Endothelial cell of umbilical vein (primary cell): ENCODE data around the gene RUNX2. TPM values are rescaled to one million over a fixed set of nuclear protein-coding genes. Genes with fewer than 3 reads are reported as not detected.

ENCODE experiments used
- BruUV-seq: library from RNA; stranded (reverse); fragments of 400-500 nt; replicated peaks from 2 replicates; lab custom pipeline; 2021; lab: Mats Ljungman, UMichigan
- CTCF ChIA-PET: fragments of 300-600, 350-600 bp; sonication (Branson Sonifier 250); formaldehyde crosslinking; loops from one replicate; lab custom pipeline; 2021; ENCODE audit warnings: antibody characterized with exemption, inconsistent platforms; lab: Charles Lee
- POLR2A ChIA-PET: fragments of 300-600, 350-600 bp; sonication (Branson Sonifier 250); formaldehyde crosslinking; loops from one replicate; lab custom pipeline; 2021; ENCODE audit warnings: antibody characterized with exemption, inconsistent platforms; lab: Charles Lee
- DNase-seq: peaks from one replicate; pipeline ENCODE4 v3.0.0-alpha.2; 2011; ENCODE audit warnings: low read depth, low spot score
- FAIRE-seq: peaks from 2 replicates; lab custom pipeline; 2011; peaks lifted over from hg19 to GRCh38; lab: Jason Lieb, UNC
- H2AFZ ChIP-seq: 2 replicates; pipeline ENCODE4 v1.6.0; 2012; ENCODE audit warnings: low read depth, low read length, control low read depth, inconsistent platforms
- H3K27ac ChIP-seq: 2 replicates; pipeline ENCODE4 v1.5.1; 2011; ENCODE audit warnings: low read depth, mild to moderate bottlenecking, control low read depth, low read length, moderate library complexity; ENCODE audit not compliant: insufficient read depth
- H3K27me3 ChIP-seq, 2 experiments: 2 replicates each; pipeline versions ENCODE4 v1.6.0 to v1.6.1; 2011; ENCODE audit warnings: low read length in 2 of 2, mixed read lengths in 1 of 2; ENCODE audit not compliant: control insufficient read depth in 2 of 2, insufficient read depth in 2 of 2
- H3K36me3 ChIP-seq, 2 experiments: 2 replicates in 1 of 2; 3 replicates in 1 of 2; pipeline ENCODE4 v1.5.1; 2011; ENCODE audit warnings: low read length in 2 of 2, mild to moderate bottlenecking in 1 of 2, moderate library complexity in 1 of 2; ENCODE audit not compliant: control insufficient read depth in 2 of 2, insufficient read depth in 2 of 2; ENCODE audit errors: extremely low read depth in 1 of 2
- H3K4me1 ChIP-seq: 3 replicates; pipeline ENCODE4 v1.5.1; 2011; ENCODE audit warnings: mild to moderate bottlenecking, low read length; ENCODE audit not compliant: control insufficient read depth, insufficient read depth; ENCODE audit errors: extremely low read depth
- H3K4me2 ChIP-seq: 2 replicates; pipeline ENCODE4 v1.6.1; 2011; ENCODE audit warnings: low read length, control low read depth, mixed read lengths; ENCODE audit not compliant: insufficient read depth
- H3K4me3 ChIP-seq, 3 experiments: fragments of 200-600 bp in 1 of 3; sonication (generic), shearing (Covaris generic) in 1 of 3; replicated peaks in 1 of 3; 2 replicates each; pipeline ENCODE4 v1.5.1; 2011 to 2016; ENCODE audit warnings: control low read depth in 3 of 3, low read length in 3 of 3, mild to moderate bottlenecking in 2 of 3, inconsistent platforms in 1 of 3, low read depth in 1 of 3, moderate library complexity in 1 of 3; ENCODE audit not compliant: insufficient read depth in 1 of 3
- H3K79me2 ChIP-seq: 2 replicates; pipeline ENCODE4 v1.6.0; 2012; ENCODE audit warnings: low read length, inconsistent platforms; ENCODE audit not compliant: control insufficient read depth, insufficient read depth
- H3K9ac ChIP-seq: replicated peaks from 2 replicates; pipeline ENCODE3; 2011; ENCODE audit warnings: low read length, control low read depth; ENCODE audit not compliant: insufficient read depth; ENCODE audit errors: extremely low read depth
- H3K9me1 ChIP-seq: replicated peaks from 3 replicates; pipeline ENCODE4 v1.6.0; 2011; ENCODE audit warnings: mild to moderate bottlenecking, low read length; ENCODE audit not compliant: control insufficient read depth, insufficient read depth; ENCODE audit errors: extremely low read depth
- H3K9me3 ChIP-seq: replicated peaks from 2 replicates; pipeline ENCODE4 v1.5.1; 2012; ENCODE audit warnings: low read length, inconsistent platforms; ENCODE audit not compliant: control insufficient read depth, insufficient read depth
- H4K20me1 ChIP-seq: replicated peaks from 2 replicates; pipeline ENCODE3; 2011; ENCODE audit warnings: mild to moderate bottlenecking, low read length; ENCODE audit not compliant: control insufficient read depth, insufficient read depth; ENCODE audit errors: extremely low read depth
- CTCF ChIP-seq, 2 donors: IDR thresholded peaks; 1 replicate in 1 of 2; 2 replicates in 1 of 2; pipeline ENCODE4 v1.5.1; 2011; ENCODE audit warnings: low read length in 2 of 2, mild to moderate bottlenecking in 2 of 2, moderate library complexity in 2 of 2, control low read depth in 1 of 2, inconsistent platforms in 1 of 2, low read depth in 1 of 2; ENCODE audit not compliant: insufficient read depth in 1 of 2; ENCODE audit errors: extremely low read depth in 1 of 2
- EZH2 ChIP-seq: IDR thresholded peaks from 2 replicates; pipeline ENCODE4 v1.6.1; 2012; ENCODE audit warnings: borderline replicate concordance, low read depth, mild to moderate bottlenecking, moderate library complexity, low read length, inconsistent platforms; ENCODE audit not compliant: severe bottlenecking
- FOS ChIP-seq: IDR thresholded peaks from 2 replicates; pipeline ENCODE4 v1.6.1; 2011; ENCODE audit warnings: mild to moderate bottlenecking, low read length, moderate library complexity, borderline replicate concordance; ENCODE audit not compliant: insufficient read depth
- GATA2 ChIP-seq: IDR thresholded peaks from 2 replicates; pipeline ENCODE4 v1.7.0; 2011; ENCODE audit warnings: low read depth, mild to moderate bottlenecking, moderate library complexity, mixed read lengths, low read length; ENCODE audit not compliant: insufficient read length, insufficient read depth
- JUN ChIP-seq: IDR thresholded peaks from 2 replicates; pipeline ENCODE4 v1.6.1; 2011; ENCODE audit warnings: borderline replicate concordance, low read depth; ENCODE audit not compliant: insufficient read length, insufficient read depth
- MAX ChIP-seq: IDR thresholded peaks from 2 replicates; pipeline ENCODE4 v1.6.1; 2011; ENCODE audit not compliant: insufficient read depth, insufficient read length
- MYC ChIP-seq: IDR thresholded peaks from one replicate; pipeline ENCODE4 v1.6.1; 2011; ENCODE audit warnings: mild to moderate bottlenecking, low read depth, low read length
- POLR2A ChIP-seq: IDR thresholded peaks from 2 replicates; pipeline ENCODE4 v1.6.1; 2012; ENCODE audit warnings: low read depth, mild to moderate bottlenecking, control low read depth, low read length
- POLR2AphosphoS5 ChIP-seq: IDR thresholded peaks from 2 replicates; pipeline ENCODE4 v1.6.1; 2012; ENCODE audit warnings: low read depth, mild to moderate bottlenecking, control low read depth, low read length, moderate library complexity; ENCODE audit not compliant: insufficient read depth
- dilution Hi-C: fragments of 300-500 bp; cut with MboI; formaldehyde crosslinking; loops from one replicate; pipeline ENCODE4 v1.15.0; 2019; ENCODE audit warnings: low sequenced_read_pairs; ENCODE audit not compliant: extremely low pct_ligation_motif_present
- intact Hi-C: fragments of 100-400 bp; cut with micrococcal nuclease; formaldehyde crosslinking; loops from one replicate; pipeline ENCODE4 v1.10.0; 2022
- polyA plus RNA-seq, 4 experiments: library from polyadenylated mRNA; depleted of rRNA in 3 of 4; stranded (reverse) in 3 of 4; unstranded in 1 of 4; fragments of >200 nt; gene quantifications; 2 replicates each; pipeline versions ENCODE4 v1.2.1 to v1.2.3, GENCODE V29; 2011 to 2012; ENCODE audit warnings: missing spikeins in 1 of 4
- total RNA-seq: library from RNA; stranded (reverse); gene quantifications from 2 replicates; pipeline ENCODE4 v1.2.3, GENCODE V29; 2021

Gene RUNX2
- total and polyA plus RNA-seq, 2 donors (not counting 3 experiments of a cell fraction or from before 2014, with no cell fraction given) = 0.06 TPM; not detected in 1

GRCh38 chr6:45527210-45527609 lies 199.1 kb downstream of the RUNX2 start:
- no peak overlapping the region for H3K4me2 ChIP-seq
- DNase-seq (no peak), FAIRE-seq (no peak)
- H3K27me3 ChIP-seq = peaks cover 11 to 22% of the 10 kb centered on the region in 2 experiments
- no peaks in the 10 kb centered on the region for H4K20me1 ChIP-seq
- H3K27ac ChIP-seq = no peak overlapping the region
- no peak for TF ChIP-seq FOS
- no peak for TF ChIP-seq POLR2A
- no peak for TF ChIP-seq EZH2
- TF ChIP-seq MAX = no peak
- no peak for TF ChIP-seq CTCF (IDR thresholded peaks at IDR 0.05; ENCODE audit: extremely low read depth in 1 of 2, insufficient read depth in 1 of 2, low read depth in 1 of 2, low read length in 2 of 2)
- no peak for TF ChIP-seq MYC
- no peak for TF ChIP-seq JUN
- TF ChIP-seq POLR2AphosphoS5 = no peak
- TF ChIP-seq GATA2 = no peak
- H3K4me3 ChIP-seq = no peak overlapping the region
- no peaks in the 10 kb centered on the region for H3K9me3 ChIP-seq
- no TSS peak for BruUV-seq
- H3K9me1 ChIP-seq = no peaks in the 10 kb centered on the region
- no peaks in the 10 kb centered on the region for H3K36me3 ChIP-seq
- intact Hi-C loops (no loop called here), dilution Hi-C loops (no loop called here)
- H3K9ac ChIP-seq = no peak overlapping the region
- POLR2A ChIA-PET = no interaction called here
- H3K79me2 ChIP-seq = no peaks in the 10 kb centered on the region
- H3K4me1 ChIP-seq = no peaks in the 10 kb centered on the region
- CTCF ChIA-PET = no interaction called here
- H2AFZ ChIP-seq = no peak overlapping the region
